PFSK-1 (cell line): ENCODE measurements around the gene TMED6.

ENCODE experiments used
- FOXP2 ChIP-seq: optimal IDR thresholded peaks from 2 replicates; pipeline ENCODE3; 2011; ENCODE audit warnings: borderline replicate concordance, control low read depth, inconsistent platforms; ENCODE audit not compliant: insufficient read depth; ENCODE audit errors: extremely low read length, extremely low read depth
- POLR2AphosphoS5 ChIP-seq: IDR thresholded peaks from 2 replicates; pipeline ENCODE4 v1.6.1; 2012; ENCODE audit warnings: low read depth, mild to moderate bottlenecking, control low read depth, low read length, moderate library complexity
- REST ChIP-seq, 2 experiments: IDR thresholded peaks; 2 replicates each; pipeline versions ENCODE4 v1.6.1 to v1.8.0; 2011 to 2012; ENCODE audit warnings: low read depth in 2 of 2, low read length in 2 of 2, control low read depth in 1 of 2, inconsistent platforms in 1 of 2, mild to moderate bottlenecking in 1 of 2, moderate library complexity in 1 of 2; ENCODE audit not compliant: insufficient read depth in 1 of 2
- SIN3A ChIP-seq: IDR thresholded peaks from 2 replicates; pipeline ENCODE4 v1.6.1; 2012; ENCODE audit warnings: mild to moderate bottlenecking, low read length, moderate library complexity, borderline replicate concordance; ENCODE audit not compliant: insufficient read depth
- TAF1 ChIP-seq: IDR thresholded peaks from 2 replicates; pipeline ENCODE4 v1.6.1; 2012; ENCODE audit warnings: low read length, control low read depth, borderline replicate concordance; ENCODE audit not compliant: insufficient read depth

Gene TMED6

GRCh38 chr16:69330286-69331109, 21.1 kb downstream of the TMED6 start, which contains the start of gene PDF:
Gene PDF, minus strand, starts transcription at chr16:69330588. Its CDS starts 18 bp downstream, at chr16:69330570.
- TF ChIP-seq TAF1 (peak; percentile 31; the same call in 1 of the 2 replicates), SIN3A (0 out of 2 replicates have a peak, but pooled peaks have one; percentile 6), REST (IDR thresholded peaks at IDR 0.05; ENCODE audit: insufficient read depth in 1 of 2, low read depth in 2 of 2, low read length in 2 of 2) (no peak), POLR2AphosphoS5 (peak; percentile 88), FOXP2 (peak; percentile 51)

- TF ChIP-seq SIN3A: peak; percentile 5; the same call in 1 of the 2 replicates
- no peak for TF ChIP-seq POLR2AphosphoS5
Measured at GRCh38 chr16:69329369-69330285, 22.0 kb downstream of the TMED6 start.

- no peak for TF ChIP-seq SIN3A
- TF ChIP-seq REST (IDR thresholded peaks at IDR 0.05; ENCODE audit: insufficient read depth in 1 of 2, low read depth in 2 of 2, low read length in 2 of 2): no peak
- no peak for TF ChIP-seq FOXP2
- TF ChIP-seq POLR2AphosphoS5: no peak
- TF ChIP-seq TAF1: no peak
Measured at GRCh38 chr16:69328854-69329316, 22.7 kb downstream of the TMED6 start.

- no peak for TF ChIP-seq FOXP2
- TF ChIP-seq POLR2AphosphoS5: 0 out of 2 replicates have a peak, but pooled peaks have one; percentile 29
Measured at GRCh38 chr16:69327585-69328310, 23.8 kb downstream of the TMED6 start.

- no peak for TF ChIP-seq REST (IDR thresholded peaks at IDR 0.05; ENCODE audit: insufficient read depth in 1 of 2, low read depth in 2 of 2, low read length in 2 of 2)
- TF ChIP-seq TAF1: no peak
- TF ChIP-seq POLR2AphosphoS5: no peak
- no peak for TF ChIP-seq SIN3A
- TF ChIP-seq FOXP2: no peak
Measured at GRCh38 chr16:69326172-69326873, 25.3 kb downstream of the TMED6 start.
